ENCODE results near the gene PSMB1.
"Not testable (repeated sequence)": the region's sequence is repeated elsewhere in the genome, so short reads cannot be mapped to it uniquely, and the experiment has no call there.

PSMB1 gene

DNA sequence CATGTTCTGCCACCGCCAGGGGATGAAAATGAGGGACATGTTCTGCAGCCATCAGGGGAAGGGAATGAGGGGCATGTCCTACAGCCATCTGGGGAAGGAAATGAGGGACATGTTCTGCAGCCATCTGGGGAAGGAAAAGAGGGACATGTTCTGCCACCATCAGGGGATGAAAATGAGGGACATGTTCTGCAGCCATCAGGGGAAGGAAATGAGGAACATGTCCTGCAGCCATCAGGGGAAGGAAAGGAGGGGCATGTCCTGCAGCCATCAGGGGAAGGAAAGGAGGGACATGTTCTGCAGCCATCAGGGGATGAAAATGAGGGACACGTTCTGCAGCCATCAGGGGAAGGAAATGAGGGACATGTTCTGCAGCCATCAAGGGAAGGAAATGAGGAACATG lies 50.8 kb downstream of the PSMB1 start:
- DNase-seq = not testable (repeated sequence)

DNA sequence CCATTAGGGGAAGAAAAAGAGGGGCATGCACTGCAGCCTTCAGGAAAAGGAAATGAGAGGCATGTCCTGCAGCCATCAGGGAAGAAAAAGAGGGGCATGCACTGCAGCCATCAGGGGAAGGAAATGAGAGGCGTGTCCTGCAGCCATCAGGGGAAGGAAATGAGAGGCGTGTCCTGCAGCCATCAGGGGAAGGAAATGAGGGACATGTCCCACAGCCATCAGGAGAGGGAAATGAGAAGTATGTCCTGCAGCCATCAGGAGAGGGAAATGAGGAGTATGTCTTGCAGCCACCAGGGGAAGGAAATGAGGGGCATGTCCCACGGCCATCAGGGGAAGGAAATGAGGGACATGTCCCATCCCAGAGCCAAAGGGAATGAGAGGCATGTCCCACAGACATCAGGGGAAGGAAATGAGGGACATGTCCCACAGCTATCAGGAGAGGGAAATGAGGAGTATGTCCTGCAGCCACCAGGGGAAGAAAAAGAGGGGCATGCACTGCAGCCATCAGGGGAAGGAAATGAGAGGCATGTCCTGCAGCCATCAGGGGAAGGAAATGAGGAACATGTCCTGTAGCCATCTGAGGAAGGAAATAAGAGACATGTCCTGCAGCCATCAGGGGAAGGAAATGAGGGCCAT lies 52.0 kb downstream of the PSMB1 start:
- DNase-seq = no peak

DNA sequence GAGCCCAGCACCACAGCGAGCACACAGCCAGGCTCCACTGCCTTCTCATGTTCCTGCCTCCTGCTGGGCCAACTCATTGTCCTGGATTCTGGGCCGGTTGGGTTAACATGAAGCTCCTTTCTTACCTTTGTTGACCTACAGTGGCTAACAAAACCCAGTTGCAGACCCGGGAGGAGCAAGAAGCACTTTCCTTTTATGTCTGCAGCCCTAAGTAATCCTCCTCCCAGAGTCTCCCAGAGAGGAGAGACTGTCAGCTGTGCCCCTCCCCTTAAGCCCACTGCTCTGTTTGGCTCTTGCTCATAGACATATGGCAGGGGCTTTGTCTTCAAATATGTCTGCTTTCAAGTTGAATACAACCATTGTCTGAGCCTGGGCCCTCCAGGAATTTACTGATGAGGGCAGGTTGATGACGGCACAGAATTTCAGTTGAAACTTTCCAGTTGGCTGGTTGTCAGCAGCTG lies 55.2 kb downstream of the PSMB1 start:
- no peak for DNase-seq

DNA sequence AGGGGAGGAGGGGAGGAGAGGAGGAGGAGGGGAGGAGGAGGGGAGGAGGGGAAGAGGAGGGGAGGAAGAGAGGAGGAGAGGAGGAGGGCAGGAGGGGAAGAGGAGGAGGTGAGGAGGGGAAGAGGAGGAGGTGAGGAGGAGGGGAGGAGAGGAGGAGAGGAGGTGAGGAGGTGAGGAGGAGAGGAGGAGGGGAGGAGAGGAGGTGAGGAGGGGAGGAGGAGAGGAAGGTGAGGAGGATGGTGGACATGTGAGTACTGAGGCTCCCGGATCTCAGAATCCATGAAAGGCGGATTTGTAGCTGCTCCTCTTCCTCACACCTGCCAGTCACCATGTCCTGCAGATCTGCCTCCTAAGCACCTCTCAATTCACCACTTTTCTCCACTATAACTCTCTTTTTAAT lies 59.8 kb downstream of the PSMB1 start:
- DNase-seq = no peak

DNA sequence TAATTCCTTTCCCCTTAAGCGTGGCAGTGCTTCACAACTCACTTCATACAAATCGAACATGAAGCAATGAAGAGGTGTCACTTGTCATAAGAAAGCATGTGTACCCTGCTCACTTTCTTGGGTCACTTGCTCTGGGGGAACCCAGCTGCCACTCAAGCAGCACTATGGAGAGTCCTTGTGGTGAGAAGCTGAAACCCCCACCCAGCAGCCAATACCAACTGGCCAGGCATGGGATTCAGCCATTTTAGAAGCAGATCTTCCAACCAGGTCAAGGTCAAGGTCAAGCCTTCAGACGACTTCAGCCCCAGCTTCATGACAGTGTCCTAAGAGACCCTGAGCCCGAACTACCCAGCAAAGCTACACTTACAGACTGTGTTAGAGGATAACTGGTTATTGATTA lies 62.8 kb downstream of the PSMB1 start:
- DNase-seq = no peak

DNA sequence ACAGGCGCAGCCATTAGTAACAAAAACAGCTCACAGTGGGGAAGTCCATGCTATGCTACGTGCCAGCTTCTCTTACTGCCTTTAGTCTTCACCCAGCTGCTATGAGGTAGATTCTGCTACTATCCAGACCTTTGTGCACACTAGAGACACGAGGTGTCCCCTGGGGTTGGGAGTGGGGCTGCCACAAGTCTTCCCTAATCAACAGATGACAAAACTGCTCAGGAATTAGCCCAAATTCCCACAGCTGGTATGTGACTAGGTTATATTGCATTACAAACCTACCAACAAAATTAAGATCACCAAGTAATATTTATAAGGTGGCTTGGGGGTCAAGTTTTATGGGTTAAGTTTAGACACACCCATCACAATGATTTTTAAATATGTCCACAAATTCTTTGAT lies 63.3 kb downstream of the PSMB1 start:
- DNase-seq = no peak

DNA sequence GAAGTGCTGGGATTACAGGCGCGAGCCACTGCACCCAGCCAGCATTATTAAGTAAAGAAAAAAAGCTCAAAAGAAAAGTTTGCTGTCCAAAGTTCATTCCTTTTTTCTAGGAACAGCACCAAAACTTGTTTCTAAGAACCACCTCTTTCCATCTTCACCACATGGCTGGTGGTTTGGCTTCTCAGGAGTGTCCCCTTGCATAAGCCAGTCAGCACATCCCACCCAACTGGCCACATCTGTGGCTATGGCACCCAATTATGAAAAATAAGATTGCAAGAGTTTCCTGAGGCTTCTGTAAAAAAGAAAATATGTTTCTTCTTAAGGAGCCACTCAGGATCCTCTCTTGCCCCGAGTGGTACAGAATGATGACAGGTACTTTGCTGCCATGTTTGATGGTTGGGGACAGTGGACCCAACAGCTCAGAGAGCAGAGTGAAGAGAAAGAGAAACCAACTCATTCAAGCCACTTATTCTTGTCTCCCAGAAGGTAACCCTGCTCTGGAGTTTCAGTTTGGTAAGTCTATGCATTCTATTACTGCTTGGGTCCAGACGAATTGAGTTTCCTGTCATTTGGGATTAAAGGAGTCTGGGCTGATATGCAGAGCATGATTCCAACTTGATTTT lies 65.3 kb downstream of the PSMB1 start:
- DNase-seq = no peak

DNA sequence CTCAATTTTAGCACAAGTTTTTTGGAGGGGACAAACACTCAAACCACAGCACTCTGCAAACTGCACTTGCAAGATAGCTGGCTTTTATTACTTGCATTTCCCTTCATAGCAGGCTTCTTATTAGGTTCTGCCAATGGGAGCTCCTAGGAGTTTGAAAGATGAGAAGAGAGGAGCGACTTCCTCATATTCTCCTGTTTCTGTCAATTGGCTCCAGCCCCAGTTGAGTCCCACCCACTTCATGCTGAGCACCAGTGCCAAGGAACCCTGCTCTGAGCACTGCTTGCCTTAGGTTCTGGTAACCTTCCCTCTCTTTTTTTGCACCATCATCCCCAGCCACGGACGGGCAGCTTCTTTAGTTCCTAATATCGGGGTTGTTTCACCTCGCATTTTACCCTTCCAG lies 67.9 kb downstream of the PSMB1 start:
- no peak for DNase-seq
